Measurements from ENCODE around the gene GAB2. TPM values are rescaled to one million over a fixed set of nuclear protein-coding genes. Genes with fewer than 3 reads are reported as not detected.
A peak's percentile ranks its signal among the peaks of the same experiment; 100 is the strongest.

GAB2 gene
- total and polyA plus RNA-seq, 2 of the 13 experiments (the other 11 are each of a cell fraction or from before 2014, with no cell fraction given) = 4.1 to 8.6 TPM

DNA sequence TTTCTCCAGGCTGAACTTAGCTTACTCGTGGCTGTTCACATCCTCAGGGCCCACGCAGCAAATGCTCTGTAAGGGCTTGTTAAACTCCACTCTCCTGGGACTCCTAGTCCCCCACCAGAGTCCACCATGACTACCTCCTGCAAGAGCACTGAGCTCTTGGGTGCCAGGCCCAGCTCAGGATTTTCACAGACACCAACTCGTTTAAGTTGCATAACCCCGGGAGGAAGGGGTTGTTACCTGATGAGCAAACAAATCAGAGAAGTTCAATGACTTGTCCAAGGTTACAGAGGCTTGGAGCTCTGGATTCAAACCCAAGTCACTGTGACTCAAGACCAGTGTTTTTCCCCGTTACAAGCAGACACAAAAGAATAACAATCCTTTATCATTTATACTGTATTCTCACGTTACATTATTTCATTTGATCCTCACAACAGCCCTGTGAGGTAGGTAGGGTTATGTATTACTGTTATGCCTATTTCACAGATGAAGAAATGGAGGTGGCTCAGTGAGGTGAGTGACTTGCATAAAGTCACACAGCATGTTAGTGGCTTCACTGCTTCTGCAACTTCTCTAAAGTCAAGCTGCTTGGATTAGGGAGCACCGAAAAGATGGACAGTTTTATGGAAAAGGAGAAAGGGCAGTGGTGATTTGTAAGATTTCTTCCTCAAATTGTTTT is 246.6 kb downstream of the GAB2 start (continued):
- TF ChIP-seq ARNT2 (CRISPR knock-in tag; IDR thresholded peaks at IDR 0.05; ENCODE audit: low read depth) (no peak), CAMTA2 (CRISPR knock-in tag; IDR thresholded peaks at IDR 0.05; ENCODE audit: borderline replicate concordance) (no peak), MAFK (conservative IDR thresholded peaks at IDR 0.05 in 1 of 2, IDR thresholded peaks at IDR 0.05 in 1 of 2; ENCODE audit: low read length in 2 of 2) (no peak), MTF1 (CRISPR knock-in tag; IDR thresholded peaks at IDR 0.05) (no peak), ZNF563 (CRISPR knock-in tag; IDR thresholded peaks at IDR 0.05) (no peak), ZNF607 (CRISPR knock-in tag; IDR thresholded peaks at IDR 0.05; ENCODE audit: borderline replicate concordance) (no peak; the same call in 1 of the 2 replicates), ELF4 (CRISPR knock-in tag; IDR thresholded peaks at IDR 0.05; ENCODE audit: borderline replicate concordance) (no peak), FOXA3 (CRISPR knock-in tag; IDR thresholded peaks at IDR 0.05) (peak; percentile 75), NRL (CRISPR knock-in tag; IDR thresholded peaks at IDR 0.05; ENCODE audit: borderline replicate concordance) (no peak), TOPORS (CRISPR knock-in tag; IDR thresholded peaks at IDR 0.05) (no peak), SSRP1 (CRISPR knock-in tag; IDR thresholded peaks at IDR 0.05) (no peak), GABPB1 (CRISPR knock-in tag; IDR thresholded peaks at IDR 0.05) (no peak), SNAI1 (CRISPR knock-in tag; IDR thresholded peaks at IDR 0.05; ENCODE audit: borderline replicate concordance) (no peak), FIP1L1 (IDR thresholded peaks at IDR 0.05; ENCODE audit: borderline replicate concordance, insufficient read depth, low read depth, low read length) (no peak), ZKSCAN8 (CRISPR knock-in tag; IDR thresholded peaks at IDR 0.05; ENCODE audit: borderline replicate concordance) (no peak), KAT2B (IDR thresholded peaks at IDR 0.05; ENCODE audit: borderline replicate concordance, low read depth, low read length) (no peak)
- TF ChIP-seq, protein P1, sequence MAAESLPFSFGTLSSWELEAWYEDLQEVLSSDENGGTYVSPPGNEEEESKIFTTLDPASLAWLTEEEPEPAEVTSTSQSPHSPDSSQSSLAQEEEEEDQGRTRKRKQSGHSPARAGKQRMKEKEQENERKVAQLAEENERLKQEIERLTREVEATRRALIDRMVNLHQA (CRISPR knock-in tag; IDR thresholded peaks at IDR 0.05) = no peak
- TF ChIP-seq, protein P2, sequence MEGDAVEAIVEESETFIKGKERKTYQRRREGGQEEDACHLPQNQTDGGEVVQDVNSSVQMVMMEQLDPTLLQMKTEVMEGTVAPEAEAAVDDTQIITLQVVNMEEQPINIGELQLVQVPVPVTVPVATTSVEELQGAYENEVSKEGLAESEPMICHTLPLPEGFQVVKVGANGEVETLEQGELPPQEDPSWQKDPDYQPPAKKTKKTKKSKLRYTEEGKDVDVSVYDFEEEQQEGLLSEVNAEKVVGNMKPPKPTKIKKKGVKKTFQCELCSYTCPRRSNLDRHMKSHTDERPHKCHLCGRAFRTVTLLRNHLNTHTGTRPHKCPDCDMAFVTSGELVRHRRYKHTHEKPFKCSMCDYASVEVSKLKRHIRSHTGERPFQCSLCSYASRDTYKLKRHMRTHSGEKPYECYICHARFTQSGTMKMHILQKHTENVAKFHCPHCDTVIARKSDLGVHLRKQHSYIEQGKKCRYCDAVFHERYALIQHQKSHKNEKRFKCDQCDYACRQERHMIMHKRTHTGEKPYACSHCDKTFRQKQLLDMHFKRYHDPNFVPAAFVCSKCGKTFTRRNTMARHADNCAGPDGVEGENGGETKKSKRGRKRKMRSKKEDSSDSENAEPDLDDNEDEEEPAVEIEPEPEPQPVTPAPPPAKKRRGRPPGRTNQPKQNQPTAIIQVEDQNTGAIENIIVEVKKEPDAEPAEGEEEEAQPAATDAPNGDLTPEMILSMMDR (CRISPR knock-in tag; IDR thresholded peaks at IDR 0.05) = no peak
- TF ChIP-seq, protein P3, sequence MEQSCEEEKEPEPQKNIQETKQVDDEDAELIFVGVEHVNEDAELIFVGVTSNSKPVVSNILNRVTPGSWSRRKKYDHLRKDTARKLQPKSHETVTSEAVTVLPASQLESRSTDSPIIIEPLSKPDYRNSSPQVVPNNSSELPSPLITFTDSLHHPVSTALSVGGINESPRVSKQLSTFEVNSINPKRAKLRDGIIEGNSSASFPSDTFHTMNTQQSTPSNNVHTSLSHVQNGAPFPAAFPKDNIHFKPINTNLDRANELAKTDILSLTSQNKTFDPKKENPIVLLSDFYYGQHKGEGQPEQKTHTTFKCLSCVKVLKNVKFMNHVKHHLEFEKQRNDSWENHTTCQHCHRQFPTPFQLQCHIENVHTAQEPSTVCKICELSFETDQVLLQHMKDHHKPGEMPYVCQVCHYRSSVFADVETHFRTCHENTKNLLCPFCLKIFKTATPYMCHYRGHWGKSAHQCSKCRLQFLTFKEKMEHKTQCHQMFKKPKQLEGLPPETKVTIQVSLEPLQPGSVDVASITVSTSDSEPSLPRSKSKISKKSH (CRISPR knock-in tag; IDR thresholded peaks at IDR 0.05; ENCODE audit: borderline replicate concordance) = no peak
- TF ChIP-seq, protein P4, sequence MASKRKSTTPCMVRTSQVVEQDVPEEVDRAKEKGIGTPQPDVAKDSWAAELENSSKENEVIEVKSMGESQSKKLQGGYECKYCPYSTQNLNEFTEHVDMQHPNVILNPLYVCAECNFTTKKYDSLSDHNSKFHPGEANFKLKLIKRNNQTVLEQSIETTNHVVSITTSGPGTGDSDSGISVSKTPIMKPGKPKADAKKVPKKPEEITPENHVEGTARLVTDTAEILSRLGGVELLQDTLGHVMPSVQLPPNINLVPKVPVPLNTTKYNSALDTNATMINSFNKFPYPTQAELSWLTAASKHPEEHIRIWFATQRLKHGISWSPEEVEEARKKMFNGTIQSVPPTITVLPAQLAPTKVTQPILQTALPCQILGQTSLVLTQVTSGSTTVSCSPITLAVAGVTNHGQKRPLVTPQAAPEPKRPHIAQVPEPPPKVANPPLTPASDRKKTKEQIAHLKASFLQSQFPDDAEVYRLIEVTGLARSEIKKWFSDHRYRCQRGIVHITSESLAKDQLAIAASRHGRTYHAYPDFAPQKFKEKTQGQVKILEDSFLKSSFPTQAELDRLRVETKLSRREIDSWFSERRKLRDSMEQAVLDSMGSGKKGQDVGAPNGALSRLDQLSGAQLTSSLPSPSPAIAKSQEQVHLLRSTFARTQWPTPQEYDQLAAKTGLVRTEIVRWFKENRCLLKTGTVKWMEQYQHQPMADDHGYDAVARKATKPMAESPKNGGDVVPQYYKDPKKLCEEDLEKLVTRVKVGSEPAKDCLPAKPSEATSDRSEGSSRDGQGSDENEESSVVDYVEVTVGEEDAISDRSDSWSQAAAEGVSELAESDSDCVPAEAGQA (IDR thresholded peaks at IDR 0.05; ENCODE audit: low read depth) = no peak
- TF ChIP-seq, protein P4 (CRISPR knock-in tag; IDR thresholded peaks at IDR 0.05; ENCODE audit: borderline replicate concordance) = no peak
